GM18907 (cell line): Measurements from ENCODE around the gene OGFOD3.
"Not testable (repeated sequence)": the region's sequence is repeated elsewhere in the genome, so short reads cannot be mapped to it uniquely, and the experiment has no call there.

ENCODE experiments used
- ATAC-seq: cut with Tn5 transposase; IDR thresholded peaks from one replicate; pipeline ENCODE4 v1.9.1; 2021; ENCODE audit warnings: mild to moderate bottlenecking, moderate library complexity; ENCODE audit not compliant: unreplicated experiment

OGFOD3 gene

DNA sequence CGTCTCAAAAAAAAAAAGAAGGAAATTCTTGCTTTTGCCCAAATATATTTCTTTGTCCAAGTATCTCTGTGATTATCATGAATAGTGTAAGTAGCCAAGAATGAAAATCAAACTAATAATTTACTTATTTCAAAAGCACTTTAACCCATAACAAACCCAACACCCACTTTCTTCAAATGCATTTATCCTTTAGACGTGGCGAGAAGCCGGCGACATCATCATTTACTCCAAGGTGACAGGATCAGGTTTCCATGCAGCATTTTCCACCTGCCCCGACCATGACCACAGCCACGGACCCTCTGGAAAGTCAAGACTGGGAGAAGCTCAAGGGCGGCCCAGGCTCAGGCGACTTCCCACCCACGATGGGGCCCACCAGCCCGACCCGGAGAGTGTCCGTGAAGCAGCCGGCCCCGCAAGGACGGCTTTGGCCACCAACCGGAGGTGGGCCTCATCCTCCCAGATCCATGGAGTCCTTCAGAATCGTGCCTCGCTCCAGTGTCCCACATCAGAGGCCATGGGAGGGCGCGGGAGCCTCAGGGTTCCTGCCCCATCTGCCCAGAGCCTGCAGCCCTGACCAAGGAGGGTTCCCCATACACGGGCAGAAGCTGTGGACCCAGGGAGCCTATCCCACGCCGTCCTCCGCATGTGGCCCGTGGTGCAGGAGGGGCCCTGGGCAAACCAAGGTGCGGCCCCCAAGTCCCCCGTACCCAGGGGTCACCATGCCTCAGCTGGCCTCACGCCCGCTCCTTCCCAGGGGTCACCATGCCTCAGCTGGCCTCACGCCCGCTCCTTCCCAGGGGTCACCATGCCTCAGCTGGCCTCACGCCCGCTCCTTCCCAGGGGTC, 28.1 kb downstream of the OGFOD3 start:
- no peak for ATAC-seq

DNA sequence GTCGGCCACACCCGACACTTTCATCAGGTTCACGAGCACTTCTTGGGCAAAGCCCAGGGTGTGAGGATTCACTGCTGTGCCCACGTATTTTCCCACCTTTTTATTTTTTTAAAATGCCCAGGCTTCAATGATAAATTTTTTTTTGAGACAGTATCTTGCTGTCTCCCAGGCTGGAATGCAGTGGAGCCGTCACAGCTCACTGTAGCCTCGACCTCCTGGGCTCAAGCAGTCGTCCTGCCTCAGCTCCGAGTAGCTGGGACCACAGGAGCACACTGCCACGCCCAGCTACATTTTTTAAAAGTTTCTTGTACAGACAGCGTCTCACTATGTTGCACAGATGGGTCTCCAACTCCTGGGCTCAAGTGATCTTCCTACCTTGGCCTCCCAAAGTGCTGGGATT, 29.0 kb downstream of the OGFOD3 start:
- no peak for ATAC-seq

DNA sequence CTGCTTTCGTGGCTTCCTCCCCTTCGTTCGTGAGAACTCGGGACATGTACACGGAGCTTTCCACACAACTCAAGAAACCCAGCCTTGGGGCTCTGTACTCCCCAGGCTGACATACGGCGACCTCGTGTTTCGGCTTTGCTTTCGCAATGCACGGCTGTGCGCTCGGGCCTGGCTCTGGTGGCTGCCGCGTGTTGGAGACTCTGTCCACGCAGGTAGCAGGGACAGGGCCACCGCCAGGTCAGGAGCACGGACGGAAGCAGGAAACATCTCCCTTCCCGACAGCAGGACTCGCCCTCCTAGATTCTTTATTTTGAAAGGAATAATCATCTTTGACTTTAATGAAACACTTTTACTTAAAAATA, 29.5 kb downstream of the OGFOD3 start:
- ATAC-seq, result no peak

DNA sequence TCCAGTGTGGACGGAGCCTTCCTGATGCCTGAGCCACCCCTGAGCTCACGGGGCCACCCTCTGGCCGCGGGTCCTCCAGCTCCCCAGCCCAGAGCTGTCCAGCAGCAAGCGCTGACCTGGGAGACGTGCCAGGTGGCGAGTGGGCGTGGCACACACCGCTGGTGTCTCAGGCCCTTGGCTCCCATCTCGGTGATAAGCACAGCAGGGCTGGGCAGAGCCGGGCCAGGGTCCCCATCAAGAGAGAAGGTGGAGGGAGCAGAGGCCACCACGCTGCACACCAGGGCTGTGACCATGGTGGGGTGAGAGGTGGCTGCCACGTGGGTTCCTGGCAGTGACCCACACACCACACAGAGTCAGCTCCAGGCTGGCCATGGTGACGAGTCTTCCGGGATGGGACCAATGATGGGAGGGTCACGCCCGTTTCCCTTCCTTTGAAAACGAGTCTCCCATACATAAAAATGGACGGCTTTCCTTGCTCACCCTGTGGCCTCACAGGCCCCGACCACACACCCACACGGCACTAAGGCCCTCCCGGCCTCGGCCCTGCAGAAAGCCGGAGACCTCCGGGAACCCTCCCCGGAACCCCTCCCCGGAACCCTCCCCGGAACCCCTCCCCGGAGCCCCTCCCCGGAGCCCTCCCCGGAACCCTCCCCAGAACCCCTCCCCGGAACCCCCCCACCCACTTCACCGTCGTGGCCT, 30.0 kb downstream of the OGFOD3 start:
- ATAC-seq, result no peak

DNA sequence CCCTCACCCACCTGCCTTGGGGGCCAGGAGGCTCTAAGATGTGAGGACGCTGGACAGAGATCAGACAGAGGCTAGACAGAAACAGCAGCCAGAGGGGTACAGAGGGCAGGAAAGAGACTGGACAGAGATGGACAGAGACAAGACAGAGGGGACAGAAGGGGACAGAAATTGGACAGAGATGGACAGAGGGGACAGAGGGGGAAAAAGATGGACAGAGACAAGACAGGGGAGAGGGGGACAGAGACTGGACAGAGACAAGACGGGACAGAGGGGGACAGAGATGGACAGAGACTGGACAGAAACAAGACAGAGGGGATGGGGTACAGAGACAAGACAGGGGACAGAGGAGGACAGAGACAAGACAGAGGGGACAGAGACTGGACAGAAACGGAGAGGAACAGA, 30.7 kb downstream of the OGFOD3 start:
- no peak for ATAC-seq

DNA sequence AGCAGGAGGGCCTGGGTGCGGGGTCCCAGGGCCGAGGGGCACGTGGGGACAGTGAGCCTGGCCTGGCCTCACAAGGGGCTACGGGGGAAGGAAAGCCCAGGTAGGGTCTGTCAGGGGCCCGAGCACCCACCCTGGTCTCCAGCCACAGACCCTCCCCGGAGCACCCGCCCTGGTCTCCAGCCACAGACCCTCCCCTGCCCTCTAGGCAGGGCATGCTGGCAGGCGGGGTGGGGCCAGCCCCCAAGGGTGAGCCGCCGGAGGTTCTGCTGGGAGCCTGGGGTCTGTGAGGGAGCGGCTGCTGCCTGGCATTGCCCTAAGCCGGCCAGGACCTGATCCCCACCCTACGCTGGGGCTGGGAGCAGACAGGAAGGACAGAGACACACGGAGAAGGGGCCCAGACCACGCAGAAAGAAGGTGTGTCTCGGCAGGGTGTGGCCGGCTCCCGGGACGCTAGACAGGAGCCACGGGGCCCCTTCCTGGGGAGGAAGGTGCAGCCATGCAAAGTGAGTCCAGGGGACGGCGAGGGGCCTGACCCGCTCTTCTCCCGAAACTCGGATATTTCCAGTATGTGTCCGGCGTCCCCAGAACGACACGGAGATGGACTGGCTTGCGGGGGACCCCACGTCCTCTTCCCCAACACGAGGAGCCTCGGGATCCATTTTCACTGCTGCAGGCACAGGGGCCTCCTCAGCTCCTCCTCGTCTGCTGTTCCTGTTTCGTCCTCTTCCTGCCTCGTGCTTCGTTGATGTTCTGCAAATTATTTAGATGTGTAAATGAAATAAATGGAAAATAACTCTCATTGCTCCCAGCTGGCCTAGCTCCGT, 31.3 kb downstream of the OGFOD3 start:
- no peak for ATAC-seq

DNA sequence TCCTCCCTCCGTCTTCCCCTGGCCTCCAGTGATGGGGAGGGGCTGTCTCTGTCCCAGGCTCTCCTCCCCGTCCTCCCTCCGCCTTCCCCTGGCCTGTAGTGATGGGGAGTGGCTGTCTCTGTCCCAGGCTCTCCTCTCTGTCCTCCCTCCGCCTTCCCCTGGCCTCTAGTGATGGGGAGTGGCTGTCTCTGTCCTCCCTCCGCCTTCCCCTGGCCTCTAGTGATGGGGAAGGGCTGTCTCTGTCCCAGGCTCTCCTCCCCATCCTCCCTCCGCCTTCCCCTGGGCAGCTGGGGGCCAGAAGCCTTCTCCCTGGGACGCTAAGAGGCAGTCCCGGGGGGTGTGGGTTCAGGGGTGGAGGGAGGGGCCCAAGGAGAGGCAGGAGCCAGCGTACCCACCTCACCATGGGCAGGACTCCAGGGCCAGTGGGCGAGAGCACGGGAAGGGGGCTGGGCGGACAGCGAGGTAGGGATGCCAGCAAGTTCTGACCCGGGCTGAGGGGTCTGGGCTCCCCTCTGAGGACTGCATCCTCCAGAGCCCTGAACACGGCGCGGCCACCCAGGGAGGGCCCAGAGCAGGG, 32.0 kb downstream of the OGFOD3 start:
- no peak for ATAC-seq

DNA sequence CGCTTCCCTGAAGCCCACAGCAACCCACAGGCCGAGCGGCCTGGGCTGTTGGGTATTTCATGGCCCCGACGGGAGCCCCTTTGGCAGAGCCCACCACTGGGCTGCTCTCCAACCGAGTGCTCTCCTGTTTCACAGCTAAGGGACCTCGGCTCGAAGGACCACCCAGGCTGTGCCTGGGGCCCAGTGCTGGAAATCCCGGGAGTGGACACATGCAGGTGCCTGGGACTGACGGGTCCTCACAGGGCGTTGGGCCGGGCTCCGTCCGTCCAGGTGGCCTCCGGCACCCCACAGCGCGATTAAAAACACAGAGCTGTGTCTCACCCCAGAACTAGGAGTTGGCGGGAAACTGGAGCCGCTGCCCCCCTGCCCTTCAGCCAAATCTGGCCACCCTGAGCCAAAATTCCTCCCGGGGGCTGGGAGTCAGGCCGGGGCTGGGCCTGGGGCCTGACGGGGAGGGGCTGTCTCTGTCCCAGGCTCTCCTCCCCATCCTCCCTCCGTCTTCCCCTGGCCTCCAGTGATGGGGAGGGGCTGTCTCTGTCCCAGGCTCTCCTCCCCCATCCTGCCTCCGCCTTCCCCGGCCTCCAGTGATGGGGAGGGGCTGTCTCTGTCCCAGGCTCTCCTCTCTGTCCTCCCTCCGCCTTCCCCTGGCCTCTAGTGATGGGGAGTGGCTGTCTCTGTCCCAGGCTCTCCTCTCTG, 32.7 kb downstream of the OGFOD3 start:
- ATAC-seq, result no peak

DNA sequence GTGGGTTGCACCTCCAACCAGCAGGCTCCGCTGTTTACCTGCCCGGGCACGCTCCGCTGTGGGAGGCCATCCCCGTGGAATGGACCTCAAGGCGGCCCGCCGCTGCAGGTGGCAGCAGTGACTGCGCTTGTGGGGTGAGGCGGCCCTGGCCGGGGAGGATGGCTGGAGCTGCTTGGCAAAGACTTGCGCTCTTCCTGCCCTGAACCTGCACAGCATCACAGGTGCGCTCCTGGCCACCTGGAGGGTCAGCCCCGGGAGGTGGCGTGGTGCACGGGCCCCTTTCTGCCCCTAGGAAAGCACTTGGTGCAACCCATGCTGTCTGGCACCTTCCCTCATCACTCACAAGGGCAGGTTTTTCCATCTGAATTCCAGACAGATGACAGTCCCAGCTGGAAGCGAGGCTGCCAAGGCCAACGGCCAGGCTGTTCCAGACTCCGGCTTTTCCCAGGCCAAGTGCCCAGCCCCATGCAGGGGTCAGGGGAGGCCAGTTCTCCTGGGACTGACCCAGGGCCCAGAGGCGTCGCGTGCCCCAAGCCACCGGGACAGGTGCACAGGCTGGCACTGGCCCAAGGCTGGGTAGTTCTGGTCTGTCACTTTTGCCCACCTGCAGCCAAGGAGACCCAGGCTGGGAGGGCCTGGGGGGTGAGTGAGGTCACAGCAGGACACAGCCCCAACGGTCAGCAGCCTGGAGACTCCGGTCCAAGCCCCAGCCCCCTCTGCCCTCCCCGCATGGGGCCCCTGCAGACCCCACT, 33.5 kb downstream of the OGFOD3 start:
- ATAC-seq, result no peak

DNA sequence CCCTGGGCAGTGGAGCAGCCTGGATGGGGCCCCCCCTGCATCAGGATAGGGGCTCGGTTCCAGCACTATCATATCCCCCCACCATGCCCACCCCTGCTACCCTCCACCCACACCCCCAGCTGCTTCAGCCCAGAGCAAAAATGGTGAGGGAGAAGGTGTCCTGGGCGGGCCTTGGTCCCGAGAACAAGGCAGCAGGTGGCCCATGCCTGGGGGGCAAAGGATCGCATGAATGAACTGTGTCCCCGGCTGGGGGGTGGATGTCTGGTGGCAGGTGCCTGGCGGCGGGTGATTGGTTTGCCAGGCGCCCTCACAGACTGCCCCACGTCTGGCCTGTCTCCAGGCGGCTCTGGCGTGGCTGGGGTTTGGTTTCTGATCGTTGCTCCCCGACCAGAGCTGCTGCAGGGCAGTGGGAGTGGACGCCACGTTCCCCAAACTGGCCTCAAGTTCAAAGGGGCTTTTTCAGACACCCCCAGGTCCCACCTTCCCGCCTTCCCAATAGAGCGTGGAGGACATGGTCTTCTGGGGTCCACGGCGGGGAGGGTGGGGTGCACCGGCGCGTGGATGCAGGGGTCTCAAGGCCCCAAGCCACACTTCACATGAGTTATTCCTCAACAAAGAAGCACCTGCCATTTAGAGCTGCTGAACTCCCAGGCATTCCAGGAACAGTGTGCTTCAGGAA, 34.2 kb downstream of the OGFOD3 start:
- no peak for ATAC-seq

DNA sequence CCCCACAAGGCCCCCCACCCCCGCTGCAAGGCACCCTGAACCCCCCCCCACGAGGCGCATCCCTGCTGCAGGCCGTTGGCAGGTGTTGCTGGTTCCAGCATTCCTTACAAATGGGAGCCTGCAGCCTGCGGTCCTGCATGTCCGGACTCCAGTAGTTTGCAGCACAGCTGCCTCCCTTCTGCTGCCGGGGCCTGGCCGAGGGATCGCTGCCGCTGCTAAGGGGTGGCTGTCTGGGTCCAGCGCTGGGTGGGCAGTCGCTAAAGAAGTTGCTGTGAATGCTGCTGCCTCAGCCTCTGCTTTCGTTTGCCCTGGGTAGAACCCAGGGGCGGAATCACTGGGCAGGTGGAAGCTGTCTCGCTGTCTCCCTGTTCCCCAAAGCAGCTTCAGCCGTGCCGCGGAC, 35.0 kb downstream of the OGFOD3 start:
- ATAC-seq, result no peak

DNA sequence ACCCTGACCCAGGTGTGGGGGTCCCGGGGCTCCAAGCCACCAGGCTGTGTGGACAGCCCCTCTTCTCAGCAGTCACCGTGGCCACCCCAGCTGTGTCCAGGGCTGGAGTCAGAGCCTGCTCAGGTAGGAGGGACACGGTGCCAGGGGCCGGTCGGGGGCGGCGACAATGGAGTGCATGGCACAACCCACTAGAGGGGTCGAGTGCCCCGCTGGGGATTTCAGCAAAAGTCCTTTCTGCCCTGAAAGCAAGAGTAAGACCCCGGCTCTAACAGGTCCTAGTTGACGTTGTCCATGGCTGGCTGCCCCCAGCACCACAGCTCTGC, 35.5 kb downstream of the OGFOD3 start:
- ATAC-seq, result no peak

DNA sequence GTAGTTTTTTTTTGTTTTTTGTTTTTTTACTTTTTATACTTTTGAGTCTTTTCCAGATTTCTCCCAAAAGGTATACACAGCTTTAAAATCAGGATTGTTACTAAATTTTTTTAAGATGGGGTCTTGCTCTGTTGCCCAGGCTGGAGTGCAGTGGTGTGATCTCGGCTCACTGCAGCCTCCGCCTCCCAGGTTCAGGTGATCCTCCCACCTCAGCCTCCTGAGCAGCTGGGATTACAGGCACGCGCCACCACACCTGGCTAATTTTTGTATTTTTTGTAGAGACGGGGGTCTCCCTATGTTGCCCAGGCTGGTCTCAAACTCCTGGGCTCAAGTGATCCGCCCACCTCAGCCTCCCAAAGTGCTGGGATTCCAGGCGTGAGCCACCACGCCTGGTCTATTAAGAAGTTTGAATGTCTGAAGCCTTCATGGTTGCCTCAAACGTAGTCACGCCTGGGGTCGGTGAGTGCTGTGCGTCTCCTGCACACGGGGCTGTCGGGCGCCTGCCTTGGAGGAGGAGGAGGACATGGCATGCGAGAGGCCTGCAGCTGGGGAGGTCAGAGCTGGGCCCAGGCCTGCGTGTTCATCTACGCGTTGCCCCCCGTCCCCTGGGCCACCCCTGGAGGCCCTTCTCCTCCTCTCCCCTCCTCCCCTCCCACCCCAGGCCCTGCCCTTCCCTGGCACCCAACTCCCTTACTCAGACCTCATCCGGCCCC, 36.0 kb downstream of the OGFOD3 start:
- ATAC-seq, result not testable (repeated sequence)

DNA sequence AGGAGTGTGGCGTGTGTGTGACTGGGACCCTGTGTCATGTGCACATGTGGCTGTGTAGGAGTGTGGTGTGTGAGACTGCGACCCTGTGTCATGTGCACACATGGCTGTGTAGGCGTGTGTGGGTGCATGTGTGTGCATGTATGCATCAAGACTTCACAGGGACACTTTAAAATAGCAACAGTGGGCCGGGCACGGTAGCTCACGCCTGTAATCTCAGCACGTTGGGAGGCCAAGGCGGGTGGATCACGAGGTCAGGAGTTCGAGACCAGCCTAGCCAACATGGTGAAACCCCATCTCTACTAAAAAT, 36.7 kb downstream of the OGFOD3 start:
- ATAC-seq, result not testable (repeated sequence)

DNA sequence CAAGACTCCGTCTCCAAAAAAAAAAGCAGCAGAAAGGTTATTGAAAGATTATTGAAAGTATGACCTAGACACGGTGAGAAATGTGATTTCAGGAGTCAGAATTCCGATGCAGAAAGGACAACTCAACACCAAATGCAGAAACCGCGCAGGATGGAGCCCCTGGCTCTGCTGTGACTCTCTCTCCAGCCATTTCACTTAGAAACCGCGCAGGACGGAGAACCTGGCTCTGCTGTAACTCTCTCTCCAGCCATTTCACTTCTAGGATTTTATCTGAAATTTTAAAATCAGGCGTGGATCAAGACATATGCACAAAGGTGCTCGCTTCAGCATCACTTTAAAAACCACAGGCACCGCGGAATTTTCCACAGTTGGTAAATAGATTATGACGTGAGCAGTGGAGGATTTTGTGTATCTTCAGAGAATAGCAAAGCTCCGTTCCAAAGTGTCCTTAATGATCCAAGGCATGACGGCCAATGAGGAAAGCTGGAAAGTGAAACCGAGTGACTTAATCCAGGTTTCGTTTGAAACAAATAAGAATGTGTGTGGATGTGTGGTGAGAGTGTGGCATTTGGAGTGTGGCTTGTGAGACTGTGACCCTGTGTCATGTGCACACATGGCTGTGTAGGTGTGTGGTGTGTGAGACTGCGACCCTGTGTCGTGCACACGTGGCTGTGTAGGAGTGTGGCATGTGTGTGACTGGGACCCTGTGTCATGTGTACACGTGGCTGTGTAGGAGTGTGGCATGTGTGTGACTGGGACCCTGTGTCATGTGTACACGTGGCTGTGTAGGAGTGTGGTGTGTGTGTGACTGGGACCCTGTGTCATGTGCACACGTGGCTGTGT, 37.3 kb downstream of the OGFOD3 start:
- no peak for ATAC-seq

DNA sequence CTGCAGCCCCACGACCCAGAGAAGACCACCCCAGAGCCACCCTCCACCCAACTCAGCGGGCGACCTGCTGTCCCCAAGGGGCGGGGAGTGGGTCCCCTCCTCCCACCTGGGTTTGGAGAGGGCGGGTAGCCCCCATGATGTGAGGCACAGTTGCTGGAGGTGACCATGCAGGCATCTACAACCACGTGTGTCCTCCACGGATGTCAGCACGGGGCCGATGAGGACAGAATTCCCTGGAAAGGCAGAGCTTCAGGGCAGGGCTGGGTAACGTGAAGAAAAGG, 39.7 kb downstream of the OGFOD3 start:
- no peak for ATAC-seq

DNA sequence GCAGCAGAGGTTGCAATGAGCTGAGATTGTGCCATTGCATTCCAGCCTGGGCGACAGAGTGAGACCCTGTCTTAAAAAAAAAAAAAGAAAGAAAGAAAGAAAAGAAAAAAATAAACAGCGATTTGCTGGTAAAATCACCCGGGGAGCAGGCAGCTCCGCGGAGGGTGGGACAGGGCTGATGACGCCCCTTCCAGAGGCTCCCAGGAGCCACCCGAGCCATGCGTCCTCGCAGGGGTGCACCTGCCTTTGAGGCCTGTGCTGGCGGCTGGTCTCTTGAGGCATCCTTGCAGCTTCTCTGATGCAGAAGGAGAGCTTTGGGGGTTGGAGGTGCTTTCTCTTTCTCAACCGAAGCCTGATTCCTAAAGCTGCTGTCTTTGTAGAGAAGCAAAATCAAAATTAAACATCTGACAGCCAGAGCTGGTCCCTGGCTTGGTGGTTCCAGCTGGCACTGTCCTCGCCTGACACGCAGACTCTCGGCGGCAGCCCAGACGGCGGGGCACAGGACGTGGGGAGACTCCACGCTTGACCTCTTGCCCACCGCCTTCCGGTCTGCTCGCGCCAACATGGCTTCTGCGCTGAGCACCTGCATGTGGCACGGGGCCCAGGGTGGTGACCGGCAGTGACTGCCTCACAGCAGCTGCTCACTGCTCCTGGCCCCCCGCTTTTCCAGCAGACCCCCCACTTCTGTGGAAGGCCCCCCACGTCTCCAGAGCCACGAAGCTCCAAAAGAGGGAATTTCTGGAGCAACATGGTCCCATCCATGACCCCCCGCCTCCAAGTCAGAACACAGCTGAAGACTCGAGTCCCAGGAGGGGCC, 40.3 kb downstream of the OGFOD3 start:
- ATAC-seq, result no peak

DNA sequence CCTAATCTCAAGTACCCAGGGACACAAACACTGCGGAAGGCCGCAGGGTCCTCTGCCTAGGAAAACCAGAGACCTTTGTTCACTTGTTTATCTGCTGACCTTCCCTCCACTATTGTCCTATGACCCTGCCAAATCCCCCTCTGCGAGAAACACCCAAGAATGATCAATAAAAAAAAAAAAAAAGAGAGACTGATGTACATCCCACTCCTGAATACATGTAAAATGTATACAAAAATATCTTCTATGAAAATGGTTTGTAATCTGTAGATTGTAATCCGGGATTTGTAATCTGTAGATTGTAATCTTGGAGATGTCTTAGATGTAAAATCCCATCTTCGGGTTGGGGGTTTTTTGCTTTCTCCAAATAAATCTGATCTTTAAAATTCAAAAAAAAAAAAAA, 41.1 kb downstream of the OGFOD3 start:
- not testable (repeated sequence) for ATAC-seq
